ENCODE measurements around the gene ARHGEF17. TPM values are rescaled to one million over a fixed set of nuclear protein-coding genes. Genes with fewer than 3 reads are reported as not detected.

ARHGEF17 gene
- total and polyA plus RNA-seq, 8 donors = 5.0 to 66.5 (median 33.6) TPM

DNA sequence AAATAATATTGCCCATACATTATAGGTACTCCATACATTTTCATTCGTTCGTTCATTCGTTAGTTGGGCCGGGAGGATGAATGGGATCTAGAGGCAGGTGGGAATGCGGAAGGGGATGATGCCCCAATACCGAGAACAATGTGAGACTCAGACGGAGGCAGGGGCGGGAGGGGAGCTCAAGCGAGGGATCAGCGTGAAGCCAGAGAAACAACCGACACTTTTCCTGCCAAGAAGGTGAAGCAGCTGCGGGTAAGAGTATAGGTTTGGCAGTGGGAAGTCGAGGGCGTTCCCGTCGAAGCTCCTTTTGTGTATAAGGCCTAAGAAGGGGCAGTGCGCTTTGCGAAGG is 1.1 kb upstream of the ARHGEF17 start:
- Histone ChIP-seq H3K27me3 (no peaks in the 10 kb centered on the region), H3K9me3 (no peaks in the 10 kb centered on the region), H3K27ac (peak overlapping the region; percentile 92 to 97 (median 95)), H3K4me1 (peaks cover 32 to 54% (median 49%) of the 10 kb centered on the region in 4 donors), H3K36me3 (no peaks in the 10 kb centered on the region), H3K4me3 (peak overlapping the region; percentile 55 to 83 (median 74))
- WGBS, 5 donors = 12 to 17% (median 14%) methylated on average over 18 of the region's 18 CpGs
- TF ChIP-seq, protein P1, sequence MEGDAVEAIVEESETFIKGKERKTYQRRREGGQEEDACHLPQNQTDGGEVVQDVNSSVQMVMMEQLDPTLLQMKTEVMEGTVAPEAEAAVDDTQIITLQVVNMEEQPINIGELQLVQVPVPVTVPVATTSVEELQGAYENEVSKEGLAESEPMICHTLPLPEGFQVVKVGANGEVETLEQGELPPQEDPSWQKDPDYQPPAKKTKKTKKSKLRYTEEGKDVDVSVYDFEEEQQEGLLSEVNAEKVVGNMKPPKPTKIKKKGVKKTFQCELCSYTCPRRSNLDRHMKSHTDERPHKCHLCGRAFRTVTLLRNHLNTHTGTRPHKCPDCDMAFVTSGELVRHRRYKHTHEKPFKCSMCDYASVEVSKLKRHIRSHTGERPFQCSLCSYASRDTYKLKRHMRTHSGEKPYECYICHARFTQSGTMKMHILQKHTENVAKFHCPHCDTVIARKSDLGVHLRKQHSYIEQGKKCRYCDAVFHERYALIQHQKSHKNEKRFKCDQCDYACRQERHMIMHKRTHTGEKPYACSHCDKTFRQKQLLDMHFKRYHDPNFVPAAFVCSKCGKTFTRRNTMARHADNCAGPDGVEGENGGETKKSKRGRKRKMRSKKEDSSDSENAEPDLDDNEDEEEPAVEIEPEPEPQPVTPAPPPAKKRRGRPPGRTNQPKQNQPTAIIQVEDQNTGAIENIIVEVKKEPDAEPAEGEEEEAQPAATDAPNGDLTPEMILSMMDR (IDR thresholded peaks at IDR 0.05) = no peak
- TF ChIP-seq EP300 (IDR thresholded peaks at IDR 0.05) (no peak), POLR2AphosphoS5 (IDR thresholded peaks at IDR 0.05) (no peak), POLR2A (IDR thresholded peaks at IDR 0.05) (no peak)
- no peak for DNase-seq
- intact Hi-C loops (cut with DNase I; ENCODE audit: low total_unique reads) = no loop called here

DNA sequence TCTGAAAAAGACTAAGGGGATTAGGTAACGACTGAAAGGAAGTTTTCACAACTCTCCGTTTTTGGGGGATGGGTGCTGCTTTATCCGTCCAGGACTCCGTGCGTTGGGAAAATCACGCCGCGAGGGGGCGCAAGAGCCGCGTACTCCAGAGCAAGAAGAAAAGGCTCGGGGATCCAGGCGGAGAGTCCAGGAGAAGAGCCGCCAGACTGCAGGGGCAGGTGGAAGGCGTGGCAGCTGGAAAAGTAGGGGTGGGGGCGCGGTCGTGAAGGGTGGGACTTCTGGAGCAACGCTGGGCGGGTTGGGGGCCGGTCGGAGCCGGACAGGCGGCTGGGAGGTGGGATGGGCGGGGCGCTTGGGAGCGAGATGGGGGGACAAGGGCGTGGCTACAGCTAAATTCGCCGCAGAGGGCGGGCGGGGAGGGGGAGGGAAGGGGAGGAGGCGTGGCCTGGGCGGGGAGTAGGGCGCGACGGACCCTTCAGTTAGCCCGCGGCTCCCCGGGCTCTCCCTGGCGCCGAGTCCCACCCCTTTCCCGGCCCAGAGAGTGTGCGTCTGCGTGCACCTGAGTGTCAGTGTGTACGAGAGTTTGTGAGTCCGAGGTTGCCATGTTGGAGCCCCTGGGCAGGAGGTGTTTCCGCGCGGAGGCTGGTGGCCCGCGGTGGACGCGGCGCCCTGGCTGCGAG is 613 bp upstream of the ARHGEF17 start:
- peak overlapping the region; percentile 92 to 97 (median 95) for H3K27ac ChIP-seq
- H3K9me3 ChIP-seq = no peaks in the 10 kb centered on the region
- DNase-seq = peak; percentile 99
- 0% methylated on average over 32 to 56 of the region's 56 CpGs for WGBS, 5 donors
- no peaks in the 10 kb centered on the region for H3K36me3 ChIP-seq
- no peak for TF ChIP-seq POLR2A (IDR thresholded peaks at IDR 0.05)
- TF ChIP-seq, protein P1 (IDR thresholded peaks at IDR 0.05) = peak in 5 of 7 experiments; percentile 76 to 96 (median 93)
- TF ChIP-seq POLR2AphosphoS5 (IDR thresholded peaks at IDR 0.05) = peak; percentile 29 to 81 (median 48)
- no peak for TF ChIP-seq EP300 (IDR thresholded peaks at IDR 0.05)
- intact Hi-C loops (cut with DNase I; ENCODE audit: low total_unique reads) = no loop called here
- peak overlapping the region; percentile 55 to 83 (median 74) for H3K4me3 ChIP-seq
- H3K27me3 ChIP-seq = no peaks in the 10 kb centered on the region
- peaks cover 37 to 59% (median 54%) of the 10 kb centered on the region in 4 donors for H3K4me1 ChIP-seq

DNA sequence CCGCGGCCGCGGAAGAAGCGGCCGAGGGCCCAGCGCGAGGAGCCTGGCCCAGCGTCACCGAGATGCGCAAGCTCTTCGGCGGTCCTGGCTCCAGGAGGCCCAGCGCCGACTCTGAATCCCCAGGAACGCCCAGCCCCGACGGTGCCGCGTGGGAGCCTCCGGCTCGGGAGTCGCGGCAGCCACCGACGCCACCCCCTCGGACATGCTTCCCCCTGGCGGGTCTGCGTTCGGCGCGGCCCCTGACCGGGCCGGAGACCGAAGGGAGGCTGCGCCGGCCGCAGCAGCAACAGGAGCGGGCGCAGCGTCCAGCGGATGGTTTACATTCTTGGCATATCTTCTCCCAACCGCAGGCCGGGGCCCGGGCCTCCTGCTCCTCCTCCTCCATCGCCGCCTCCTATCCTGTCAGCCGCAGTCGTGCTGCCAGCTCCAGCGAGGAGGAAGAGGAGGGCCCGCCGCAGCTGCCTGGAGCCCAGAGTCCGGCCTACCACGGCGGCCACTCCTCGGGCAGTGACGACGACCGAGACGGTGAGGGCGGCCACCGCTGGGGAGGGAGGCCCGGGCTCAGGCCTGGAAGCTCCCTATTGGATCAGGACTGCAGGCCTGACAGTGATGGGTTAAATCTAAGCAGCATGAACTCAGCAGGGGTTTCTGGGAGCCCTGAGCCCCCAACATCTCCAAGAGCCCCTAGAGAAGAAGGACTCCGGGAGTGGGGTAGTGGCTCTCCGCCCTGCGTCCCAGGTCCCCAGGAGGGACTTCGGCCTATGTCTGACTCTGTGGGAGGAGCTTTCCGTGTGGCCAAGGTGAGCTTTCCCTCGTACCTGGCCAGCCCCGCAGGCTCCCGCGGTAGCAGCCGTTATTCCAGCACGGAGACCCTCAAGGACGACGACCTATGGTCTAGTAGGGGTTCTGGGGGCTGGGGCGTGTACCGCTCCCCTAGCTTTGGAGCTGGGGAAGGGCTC is 1.2 kb downstream of the ARHGEF17 start:
- peak; percentile 91 to 95 for DNase-seq
- H3K4me1 ChIP-seq = peaks cover 55 to 76% (median 71%) of the 10 kb centered on the region in 4 donors
- H3K9me3 ChIP-seq = no peaks in the 10 kb centered on the region
- peak overlapping the region; percentile 55 to 83 (median 74) for H3K4me3 ChIP-seq
- H3K27ac ChIP-seq = peak overlapping the region; percentile 92 to 97 (median 95)
- no peaks in the 10 kb centered on the region for H3K27me3 ChIP-seq
- no peaks in the 10 kb centered on the region for H3K36me3 ChIP-seq
- peak in 2 of 4 donors; percentile 34 to 46 for TF ChIP-seq POLR2A (IDR thresholded peaks at IDR 0.05)
- TF ChIP-seq POLR2AphosphoS5 (IDR thresholded peaks at IDR 0.05) = peak; percentile 76 to 90 (median 90)
- TF ChIP-seq, protein P1 (IDR thresholded peaks at IDR 0.05) = no peak
- no peak for TF ChIP-seq EP300 (IDR thresholded peaks at IDR 0.05)
- WGBS, 5 donors = 0 to 6% (median 3%) methylated on average over 23 to 78 of the region's 78 CpGs
- intact Hi-C loops (cut with DNase I; ENCODE audit: low total_unique reads) = no loop called here

DNA sequence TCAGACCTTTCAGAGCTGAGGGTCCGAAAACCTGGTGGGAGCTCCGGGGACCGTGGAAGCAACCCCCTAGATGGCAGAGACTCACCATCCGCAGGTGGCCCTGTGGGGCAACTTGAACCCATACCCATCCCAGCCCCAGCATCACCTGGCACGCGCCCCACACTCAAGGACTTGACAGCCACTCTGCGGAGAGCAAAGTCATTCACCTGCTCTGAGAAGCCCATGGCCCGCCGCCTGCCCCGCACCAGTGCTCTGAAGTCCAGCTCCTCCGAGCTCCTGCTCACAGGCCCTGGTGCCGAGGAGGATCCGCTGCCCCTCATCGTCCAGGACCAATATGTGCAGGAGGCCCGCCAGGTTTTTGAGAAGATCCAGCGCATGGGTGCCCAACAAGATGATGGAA is 2.0 kb downstream of the ARHGEF17 start:
- H3K36me3 ChIP-seq = no peaks in the 10 kb centered on the region
- no peaks in the 10 kb centered on the region for H3K27me3 ChIP-seq
- intact Hi-C loops (cut with DNase I; ENCODE audit: low total_unique reads) = no loop called here
- WGBS, 5 donors = 61 to 84% (median 82%) methylated on average over 11 to 16 of the region's 16 CpGs
- peak overlapping the region; percentile 55 to 83 (median 74) for H3K4me3 ChIP-seq
- H3K27ac ChIP-seq = peak overlapping the region; percentile 25 to 97 (median 95)
- peaks cover 61 to 85% (median 79%) of the 10 kb centered on the region in 4 donors for H3K4me1 ChIP-seq
- DNase-seq = no peak
- H3K9me3 ChIP-seq = no peaks in the 10 kb centered on the region
- TF ChIP-seq POLR2A (IDR thresholded peaks at IDR 0.05) = no peak
- TF ChIP-seq, protein P1 (IDR thresholded peaks at IDR 0.05) = no peak

All from stomach (tissue), 9 donors.